GM18519 (cell line): ENCODE results near the gene KCNK4.
"Not testable (repeated sequence)": the region's sequence is repeated elsewhere in the genome, so short reads cannot be mapped to it uniquely, and the experiment has no call there.

Experiments used
- ATAC-seq: cut with Tn5 transposase; IDR thresholded peaks from one replicate; pipeline ENCODE4 v1.9.1; 2021; ENCODE audit warnings: mild to moderate bottlenecking, moderate library complexity; ENCODE audit not compliant: unreplicated experiment, low FRiP score

Gene KCNK4

DNA sequence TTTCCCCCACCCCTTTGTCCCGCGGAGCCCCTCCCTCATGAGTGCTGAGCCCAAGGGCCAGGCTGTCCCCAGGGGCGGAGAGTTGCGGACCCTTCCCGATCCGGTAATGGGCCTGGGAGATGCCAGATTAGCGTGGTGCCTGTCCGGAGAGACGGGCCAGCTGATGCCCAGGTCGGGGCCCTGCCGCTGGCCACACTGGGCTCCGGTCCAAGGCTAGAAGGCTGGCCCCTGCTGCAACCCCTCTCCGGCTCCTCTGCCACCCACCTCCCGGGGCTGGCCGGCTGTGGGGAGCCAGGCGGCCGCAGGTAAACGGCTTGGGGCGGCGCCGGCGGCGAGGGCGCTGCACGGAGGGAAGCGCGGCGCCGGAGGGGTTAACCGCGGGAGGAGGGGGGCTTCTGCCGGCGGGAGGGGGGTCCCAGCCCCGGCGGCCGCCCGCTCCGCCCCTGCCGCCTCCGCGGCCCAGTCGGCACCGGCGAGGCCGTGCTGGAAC, at the start of gene KCNK4:
Gene KCNK4 (plus strand): TSS at position 41 of the 490 bp plus-strand sequence. CDS start 1,717 bp downstream, outside the sequence.
- no peak for ATAC-seq

DNA sequence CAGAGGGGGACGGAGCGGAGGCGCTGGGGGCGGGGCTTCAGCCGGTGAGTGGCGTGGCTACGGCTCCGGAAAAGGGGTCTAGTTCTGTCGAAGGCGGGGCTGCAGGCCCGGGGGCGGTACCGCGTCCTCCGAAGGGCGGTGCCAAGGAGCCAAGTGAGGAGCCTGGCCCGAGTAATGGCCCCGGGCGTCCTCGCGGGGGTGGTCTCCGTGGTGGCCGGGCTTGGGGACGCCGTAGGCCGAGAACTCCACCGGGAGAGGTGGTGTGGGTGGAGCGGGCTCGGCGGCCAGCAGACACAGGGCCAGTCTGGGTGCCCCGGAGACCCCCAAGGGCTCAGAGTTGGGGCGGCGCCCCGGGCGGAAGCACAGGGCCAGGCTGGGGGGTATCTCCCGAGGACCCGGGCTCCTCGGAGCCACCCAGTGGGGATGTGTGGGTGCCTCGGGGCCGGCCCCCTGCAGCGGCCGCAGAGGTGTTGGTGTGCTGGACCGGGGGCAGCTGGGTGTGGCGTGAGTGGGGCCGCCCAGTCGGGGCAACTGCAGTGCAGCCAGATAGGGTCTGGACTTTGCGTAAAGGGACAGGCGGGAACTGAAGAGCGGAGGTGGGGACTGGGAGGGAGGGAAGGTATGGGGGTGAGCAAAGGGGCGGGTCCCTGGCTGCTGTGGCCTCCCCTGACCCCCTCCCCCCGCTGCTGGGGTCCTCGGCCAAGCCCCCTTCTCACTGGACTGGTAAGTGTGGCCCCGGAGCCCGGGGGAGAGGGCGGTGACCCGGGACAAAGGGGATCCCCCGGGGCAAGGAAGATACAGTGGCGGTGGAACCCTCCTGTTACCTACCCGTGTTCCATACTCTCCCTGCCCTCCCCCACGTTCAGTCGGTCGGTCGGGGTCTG, 49.4 kb upstream of the KCNK4 start:
- ATAC-seq, result peak; percentile 41

DNA sequence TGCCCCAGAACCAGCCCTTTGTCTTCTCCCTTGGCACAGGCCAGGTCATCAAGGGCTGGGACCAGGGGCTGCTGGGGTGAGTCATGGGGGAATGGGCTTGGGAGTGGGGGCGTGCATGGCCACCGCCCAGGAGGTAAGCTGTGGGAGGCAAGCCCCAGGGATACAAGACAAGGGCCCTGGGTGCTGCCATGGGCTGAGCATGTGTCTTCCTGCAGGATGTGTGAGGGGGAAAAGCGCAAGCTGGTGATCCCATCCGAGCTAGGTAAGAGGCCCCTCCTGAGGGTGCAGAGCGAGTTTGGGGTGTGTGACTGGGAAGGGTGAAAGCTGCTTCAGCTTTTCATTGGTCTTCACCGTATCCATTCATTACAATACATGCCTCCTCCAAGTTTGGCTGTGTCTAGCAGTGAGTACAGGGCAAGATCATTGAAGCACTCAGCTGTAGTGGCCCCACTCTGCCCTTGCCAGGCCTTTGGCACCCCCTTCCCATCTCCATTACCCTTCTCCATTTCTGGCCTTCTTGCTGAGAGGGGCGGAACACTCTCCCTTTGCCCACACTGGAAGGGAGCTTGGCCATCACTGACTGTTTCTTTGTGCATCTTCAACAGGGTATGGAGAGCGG, 47.8 kb upstream of the KCNK4 start:
- no peak for ATAC-seq

DNA sequence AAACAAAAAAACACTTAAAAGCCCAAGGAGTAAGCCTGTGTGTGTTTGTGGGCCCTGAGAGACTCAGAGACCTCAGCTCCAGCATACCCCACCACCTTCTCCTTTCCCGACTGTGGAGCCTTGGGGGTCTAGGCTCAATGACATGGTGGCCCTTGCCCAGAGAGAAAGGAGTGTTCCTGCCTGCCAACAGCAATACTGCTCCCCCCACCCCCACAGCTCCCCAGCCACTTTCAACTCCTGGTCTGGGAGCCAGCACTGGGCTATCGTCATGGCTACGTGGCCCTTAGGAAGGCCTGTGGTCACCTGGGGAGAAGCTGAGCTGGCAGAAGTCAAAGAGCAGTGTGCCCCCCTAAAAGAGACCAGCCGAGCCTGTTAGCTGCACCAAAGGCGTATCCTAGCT, 47.0 kb upstream of the KCNK4 start:
- no peak for ATAC-seq

DNA sequence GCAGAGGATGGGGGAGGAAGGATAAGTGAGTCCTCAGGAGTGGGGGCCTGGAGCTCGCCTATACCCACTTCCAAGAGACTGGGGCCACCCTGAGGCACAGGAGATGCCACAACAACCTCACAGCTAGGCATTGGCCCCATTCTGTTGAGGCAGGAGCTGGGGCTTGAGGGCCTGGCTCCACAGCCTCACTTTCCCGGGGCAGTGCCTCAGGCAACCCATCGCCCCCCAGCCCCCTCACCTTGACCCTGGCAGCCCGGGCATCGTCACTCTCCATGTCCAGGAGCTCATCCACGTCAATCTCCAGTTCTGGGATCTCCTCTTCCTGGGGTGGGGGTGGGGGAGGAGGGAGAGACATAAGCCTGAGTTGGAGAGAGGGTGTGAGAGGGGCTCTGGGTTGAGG, 46.1 kb upstream of the KCNK4 start:
- ATAC-seq, result no peak

DNA sequence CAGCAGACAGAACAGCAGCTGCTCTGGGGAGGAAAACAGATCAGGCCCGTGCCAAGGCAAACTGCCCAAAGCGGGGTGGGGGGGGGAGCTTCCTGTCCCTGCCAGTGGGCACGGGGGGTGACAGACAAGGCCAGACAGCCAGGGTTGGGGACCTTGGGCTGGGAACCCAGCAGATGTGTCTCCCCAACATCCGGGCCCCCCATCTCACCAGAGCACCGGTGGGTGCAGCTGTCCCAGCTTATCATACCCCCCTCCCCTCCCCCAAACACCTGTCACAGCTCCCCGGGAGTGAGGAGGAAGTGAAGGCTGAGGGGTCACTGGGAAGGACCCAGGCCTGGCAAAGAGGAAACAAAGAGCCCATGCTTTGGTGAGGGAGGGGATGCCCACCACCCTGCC, 45.7 kb upstream of the KCNK4 start:
- ATAC-seq, result no peak

DNA sequence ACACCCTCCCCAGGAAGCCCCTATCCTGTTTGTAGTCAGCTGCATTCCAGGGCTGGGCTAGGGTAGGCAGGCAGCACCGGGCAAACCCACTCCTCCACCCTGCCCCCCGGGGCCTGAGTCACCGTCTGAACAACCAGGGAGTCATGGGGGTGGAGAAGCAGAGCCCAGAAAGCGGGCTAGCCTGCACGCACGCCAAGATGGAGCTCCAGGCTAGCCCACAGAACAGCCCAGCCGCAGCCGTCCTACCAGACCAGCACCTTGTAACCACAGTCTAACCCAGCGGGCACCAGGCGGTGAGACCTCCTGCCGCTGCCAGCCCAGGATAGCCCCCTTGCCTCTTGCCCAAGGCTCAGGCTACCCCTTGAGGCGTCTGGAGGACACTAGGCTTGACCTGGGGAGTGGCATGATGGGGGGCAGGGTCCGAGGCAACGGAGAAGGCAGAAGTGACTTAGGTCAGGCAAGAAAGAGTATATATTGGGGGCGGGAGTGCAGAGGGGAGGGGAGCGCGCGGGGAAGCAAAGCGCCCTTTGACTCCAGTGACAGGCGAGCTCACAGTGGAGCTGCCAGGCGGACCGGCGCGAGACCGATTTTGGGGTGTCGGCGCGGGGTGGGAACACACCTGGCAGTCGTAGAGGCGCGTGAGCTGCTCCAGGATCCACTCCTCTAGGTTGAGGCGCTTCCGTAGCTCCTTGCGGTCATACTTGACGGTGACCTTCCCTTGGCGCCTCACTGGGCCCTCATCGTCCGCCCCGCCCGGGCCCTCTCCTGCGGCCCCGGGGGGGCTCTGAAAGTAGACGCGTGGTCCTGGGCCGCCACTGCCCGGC, 45.1 kb upstream of the KCNK4 start:
- no peak for ATAC-seq

DNA sequence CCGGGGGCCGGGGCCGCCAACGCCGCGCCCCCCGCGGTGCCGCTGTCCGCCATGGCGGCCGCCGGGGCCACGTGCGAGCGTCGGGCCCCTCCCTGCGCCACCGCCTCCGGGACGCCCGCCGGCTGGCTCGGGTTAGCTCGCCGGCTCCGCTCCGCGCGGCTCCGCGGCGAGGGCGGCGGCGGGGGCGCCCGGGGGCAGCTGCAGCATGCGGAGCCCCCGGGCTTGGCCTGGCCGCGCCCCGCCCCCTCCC, 44.6 kb upstream of the KCNK4 start:
- ATAC-seq, result not testable (repeated sequence)

DNA sequence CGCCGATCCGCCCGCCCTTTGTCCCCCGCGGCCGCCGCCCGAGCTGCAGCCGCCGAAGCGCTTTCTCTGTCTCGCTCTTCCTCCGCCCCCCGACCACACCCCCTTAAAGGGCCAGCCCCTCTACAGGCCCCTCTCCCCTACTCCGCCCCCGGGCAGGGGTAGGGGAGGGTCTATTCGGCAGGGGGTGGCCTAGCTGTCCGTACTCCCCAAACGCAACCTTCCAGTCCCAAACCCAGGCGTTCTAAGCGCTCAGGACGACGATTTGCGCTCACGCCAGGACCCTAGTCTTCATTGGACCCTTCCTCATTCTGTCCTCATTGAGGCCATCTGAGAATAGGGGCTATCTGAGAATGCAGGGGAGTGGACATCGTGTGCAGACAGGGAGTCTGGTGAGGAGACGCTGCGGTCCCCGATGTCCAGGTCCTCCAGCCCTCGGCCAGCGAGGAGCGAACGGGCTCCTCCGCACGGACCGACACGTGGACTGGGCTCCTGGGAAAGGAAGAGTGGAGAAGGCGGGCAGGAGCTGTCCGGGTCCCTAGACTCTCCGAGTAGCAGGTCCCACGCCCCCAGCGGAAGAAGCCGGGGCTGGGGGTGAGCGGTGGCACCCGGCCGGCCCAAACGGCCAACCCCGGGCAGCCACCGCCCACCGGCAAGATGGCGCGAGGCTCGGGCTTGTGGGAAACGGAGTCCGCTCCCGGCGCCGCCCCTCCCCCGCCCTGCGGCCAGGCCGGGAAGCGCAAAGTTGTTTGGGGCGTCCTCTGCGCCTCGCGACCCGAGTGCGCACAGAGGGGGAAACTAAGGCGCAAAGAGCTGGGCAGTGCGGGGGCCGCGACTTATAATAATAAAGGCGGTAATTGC, 44.0 kb upstream of the KCNK4 start, which contains the start of gene PPP1R14B:
Gene PPP1R14B (minus strand): TSS at position 73 of the 858 bp plus-strand sequence. CDS start 270 bp downstream, outside the sequence.
- ATAC-seq, result no peak

DNA sequence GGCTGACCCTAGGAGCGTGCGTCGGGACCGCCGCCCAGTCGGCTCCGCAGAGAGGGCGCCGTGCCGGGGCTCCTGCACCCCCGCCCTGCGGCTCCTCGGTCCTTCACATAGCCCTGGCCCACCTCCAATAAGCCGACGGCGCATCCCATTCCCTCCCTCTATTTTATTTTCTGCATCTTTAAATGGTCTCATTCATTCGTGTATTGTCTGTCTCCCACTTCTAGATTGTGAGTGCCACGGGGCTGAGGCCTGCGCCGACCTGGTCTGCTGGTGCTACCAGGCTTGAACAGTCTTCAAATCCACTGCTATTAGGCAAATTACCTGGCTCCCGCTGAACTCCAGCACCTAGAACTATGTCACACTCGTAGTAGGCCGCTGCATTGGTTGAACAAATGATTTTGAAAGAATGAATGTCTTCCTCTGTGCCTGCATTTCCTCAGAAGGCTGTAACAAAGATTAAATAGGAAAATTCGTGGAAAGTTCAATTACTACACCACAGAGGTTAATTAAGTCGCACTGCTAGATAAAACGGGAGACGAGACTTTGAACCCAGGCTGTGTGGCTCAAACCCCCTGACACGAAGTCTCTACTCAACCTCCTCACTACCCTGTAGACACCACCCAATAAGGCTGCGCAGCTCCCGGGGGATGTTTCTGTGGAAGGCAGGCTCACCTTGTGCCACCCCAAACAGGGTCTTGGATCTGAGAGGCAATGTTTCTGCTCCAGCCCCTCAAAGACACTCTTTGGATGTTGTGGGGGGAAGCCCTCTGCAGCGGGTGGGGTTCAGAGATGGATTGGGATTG, 43.2 kb upstream of the KCNK4 start:
- no peak for ATAC-seq

DNA sequence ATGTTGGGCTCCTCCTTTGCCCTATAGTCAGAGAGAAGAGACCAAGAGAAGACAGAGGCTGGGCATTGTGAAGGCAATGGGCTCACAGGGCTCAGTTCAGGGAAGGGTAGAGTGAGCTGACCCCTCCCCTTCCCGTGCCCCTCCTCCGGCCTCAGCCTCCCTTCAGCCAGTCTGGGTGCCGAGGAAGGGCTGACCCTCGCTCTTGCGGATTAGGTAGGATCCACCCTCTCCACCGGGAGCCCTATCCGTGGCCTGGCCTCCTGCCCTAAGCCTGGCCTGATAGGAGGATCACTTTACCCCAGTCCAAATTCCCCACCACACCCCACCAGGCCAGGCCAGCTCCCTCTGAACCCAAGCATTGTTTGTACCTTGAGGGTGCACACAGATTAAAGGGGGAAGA, 42.5 kb upstream of the KCNK4 start:
- no peak for ATAC-seq

DNA sequence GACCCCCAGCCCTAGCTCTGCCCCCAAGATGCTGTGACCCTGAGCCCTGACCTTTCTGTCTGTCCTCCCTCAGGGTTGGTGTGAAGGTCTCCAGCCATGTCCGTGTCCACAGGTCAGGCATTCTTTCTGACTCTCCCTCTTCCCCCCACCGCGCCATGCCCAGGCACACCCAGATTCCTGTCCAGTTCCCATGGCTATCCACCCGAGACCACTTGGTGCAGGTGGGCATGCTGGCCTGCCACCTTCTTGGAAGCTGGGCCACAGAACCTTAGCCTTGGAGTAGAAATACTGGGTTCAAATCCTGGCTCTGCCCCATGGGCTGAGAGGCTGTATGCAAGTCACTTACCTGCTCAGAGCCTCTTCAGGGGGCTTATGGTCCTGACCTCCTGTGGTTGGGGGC, 42.1 kb upstream of the KCNK4 start:
- no peak for ATAC-seq

DNA sequence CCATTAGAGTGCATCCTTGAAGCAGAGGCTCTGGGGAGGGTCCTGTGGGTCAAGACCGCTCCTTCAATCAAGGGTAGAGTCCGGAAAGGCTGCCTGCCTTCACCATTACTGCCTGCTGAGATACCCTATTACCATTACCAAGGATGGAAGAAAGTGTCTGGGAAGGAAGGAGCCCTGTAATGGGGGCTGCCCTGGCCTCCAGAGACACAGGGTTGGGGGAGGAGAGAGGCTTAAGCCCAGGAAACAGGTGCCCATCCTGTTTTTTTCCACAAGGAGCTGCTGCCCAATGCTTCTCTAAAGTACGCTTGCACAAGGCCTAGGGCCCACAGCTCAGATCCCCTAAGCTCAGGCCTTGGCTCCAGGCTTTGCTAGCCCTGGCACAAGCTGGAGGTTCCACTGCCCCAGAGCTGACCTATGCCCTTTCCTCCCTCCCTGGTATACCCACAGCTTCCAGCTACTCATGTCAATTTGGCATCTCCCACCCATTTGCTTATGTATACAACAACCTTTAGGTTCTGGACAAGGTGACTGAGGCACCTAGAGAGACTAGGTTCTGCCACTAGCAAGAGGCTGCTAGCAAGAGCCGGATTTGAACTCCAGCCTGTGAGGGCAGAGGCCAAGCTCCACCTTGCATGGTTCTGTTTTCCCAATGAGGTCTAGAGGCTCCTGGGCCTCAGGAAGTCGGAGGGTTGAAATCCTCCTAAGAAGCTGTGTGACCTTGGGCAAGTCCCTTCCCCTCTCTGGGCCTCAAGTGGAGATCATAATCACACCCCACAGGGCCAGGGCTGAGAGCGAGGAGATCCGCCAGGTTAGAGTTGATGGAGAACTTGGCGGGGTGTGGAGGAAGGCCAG, 41.3 kb upstream of the KCNK4 start:
- no peak for ATAC-seq

DNA sequence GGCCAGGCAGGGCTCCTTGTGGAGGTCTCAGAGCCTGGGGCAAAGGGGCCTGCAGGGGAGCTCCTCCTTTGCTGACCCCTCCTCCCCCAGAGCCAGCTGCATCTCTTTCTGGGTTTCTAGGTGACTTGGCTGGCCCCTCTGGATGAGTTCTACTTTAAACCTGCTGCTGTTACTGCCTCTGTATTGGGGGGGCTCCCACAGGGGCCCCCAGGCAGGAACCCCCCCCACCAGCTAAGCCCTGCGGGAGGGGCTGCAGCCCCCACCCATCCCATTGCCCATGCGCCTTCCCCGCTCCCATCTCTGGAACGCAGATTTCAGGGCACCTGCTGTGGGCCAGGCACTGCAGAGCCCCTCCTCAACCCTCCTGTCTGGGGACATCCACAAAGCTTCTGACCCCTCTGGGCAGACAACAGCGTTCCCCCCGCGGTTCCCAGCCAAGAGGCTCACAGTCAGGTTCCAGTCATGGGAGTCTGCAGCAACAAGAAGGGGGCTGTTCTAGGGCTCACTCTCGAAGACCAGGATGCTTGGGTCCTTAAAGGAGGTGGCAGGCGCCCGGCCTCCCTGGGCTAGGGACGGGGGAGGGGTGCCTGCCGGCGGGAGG, 40.6 kb upstream of the KCNK4 start:
- no peak for ATAC-seq

DNA sequence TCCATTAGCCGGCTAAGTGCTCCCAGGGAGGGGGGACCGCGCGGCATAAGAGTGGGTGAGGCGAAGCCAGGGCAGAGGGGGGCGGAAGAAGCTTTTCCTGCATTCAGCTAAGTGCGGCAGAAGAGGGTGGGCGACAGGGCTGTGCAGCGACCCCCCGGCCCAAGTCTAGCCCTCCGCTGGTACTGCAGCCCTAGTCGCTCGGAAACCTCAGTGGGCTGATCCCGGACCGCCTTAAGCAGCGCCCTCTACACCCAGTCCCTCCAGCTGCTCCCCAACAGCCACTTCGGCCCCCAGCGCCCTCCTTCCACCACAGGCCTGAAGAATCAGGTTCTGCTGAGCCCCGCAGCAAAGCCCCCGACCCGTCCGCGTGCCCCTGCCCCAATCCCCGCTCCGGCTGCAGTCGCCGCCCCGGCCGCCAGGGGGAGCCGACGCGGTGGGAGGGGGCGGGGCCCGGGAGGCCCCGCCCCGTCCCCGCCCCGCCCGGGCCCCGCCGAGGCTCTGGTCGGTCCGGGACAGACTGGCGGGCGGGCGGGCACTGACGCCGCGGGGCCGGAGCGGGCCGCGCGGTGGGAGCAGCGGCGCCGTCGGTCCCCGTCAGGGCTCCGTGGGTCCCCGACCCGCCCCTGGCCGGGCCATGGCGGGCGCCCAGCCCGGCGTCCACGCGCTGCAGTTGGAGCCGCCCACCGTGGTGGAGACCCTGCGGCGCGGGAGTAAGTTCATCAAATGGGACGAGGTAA, 39.9 kb upstream of the KCNK4 start, which contains the start of gene PLCB3:
Gene PLCB3 (plus strand): TSS at position 515 of the 737 bp plus-strand sequence. CDS start 120 bp downstream, at position 635.
- no peak for ATAC-seq

DNA sequence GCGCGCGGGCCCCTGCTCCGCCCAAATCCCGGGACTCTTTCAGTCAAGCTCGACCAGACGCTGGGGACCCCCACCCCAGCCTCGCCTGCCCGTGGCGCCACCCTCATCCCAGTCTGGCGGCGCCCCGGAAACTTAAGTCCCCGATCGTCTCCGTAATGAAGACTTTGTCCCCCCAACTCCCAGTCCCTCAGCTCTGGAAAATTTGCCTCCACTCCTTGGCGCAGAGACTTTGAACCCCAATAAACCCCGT, 39.4 kb upstream of the KCNK4 start:
- ATAC-seq, result no peak

DNA sequence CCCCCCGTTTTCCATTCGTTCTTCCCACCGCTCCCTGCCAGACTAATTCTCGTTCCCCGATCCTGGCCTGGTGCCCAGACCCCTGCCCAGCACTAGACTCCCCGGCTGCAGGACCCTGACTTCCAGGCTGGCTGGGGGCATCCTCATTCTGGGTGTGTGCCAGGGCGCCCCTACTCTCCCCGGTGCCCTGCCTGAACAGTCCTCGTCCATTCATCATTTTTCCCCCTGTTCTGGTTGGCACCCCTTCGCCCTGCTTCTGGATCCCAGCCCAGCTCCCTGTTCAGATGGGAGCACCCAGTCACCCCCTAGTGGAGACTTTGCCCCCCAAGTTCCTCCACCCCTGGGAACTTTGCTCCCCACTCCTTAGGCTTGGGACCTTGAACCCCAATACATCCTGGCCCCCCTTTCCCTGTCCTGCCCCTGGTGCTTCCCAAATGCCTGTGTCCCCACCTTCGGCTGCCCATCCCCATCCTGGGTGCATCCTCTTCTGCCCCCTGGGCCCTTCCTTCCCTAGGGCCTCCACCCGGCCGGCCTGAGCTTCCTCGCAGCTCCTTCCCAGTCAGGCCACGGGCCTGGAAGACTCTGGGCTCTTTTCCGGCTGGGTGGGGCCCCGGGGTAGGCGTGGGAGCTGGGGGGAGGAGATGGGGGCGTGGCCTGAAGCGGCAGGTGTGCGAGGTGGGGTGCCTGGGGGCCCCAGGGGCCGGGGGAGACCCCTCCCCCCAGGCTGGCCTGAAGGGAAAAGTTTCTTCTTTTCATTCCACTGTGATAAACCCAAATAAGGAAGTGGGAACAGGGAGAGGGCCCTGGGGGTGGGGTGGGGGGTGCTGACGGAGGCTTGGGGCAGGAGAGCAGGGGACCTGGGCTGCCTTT, 38.9 kb upstream of the KCNK4 start:
- ATAC-seq, result no peak
